Aorta (tissue), 5 donors: ENCODE results near the gene MRPL12. TPM values are rescaled to one million over a fixed set of nuclear protein-coding genes. Genes with fewer than 3 reads are reported as not detected.
A peak's percentile ranks its signal among the peaks of the same experiment; 100 is the strongest.

Experiments
- ATAC-seq: fragments of 200-7000 bp; cut with Tn5 transposase; one replicate; pipeline ENCODE4 v1.9.1; 2022; ENCODE audit warnings: moderate library complexity; ENCODE audit not compliant: low FRiP score
- DNase-seq, 2 donors: peaks; one replicate each; pipeline ENCODE4 v3.0.0-alpha.2; 2020
- H3K27ac ChIP-seq, 2 donors: one replicate each; pipeline ENCODE4 v1.5.1; 2013; ENCODE audit warnings: low read length in 2 of 2, mild to moderate bottlenecking in 2 of 2, moderate library complexity in 2 of 2, control low read depth in 1 of 2, inconsistent platforms in 1 of 2, low read depth in 1 of 2
- H3K27me3 ChIP-seq, 2 donors: one replicate each; pipeline ENCODE4 v1.6.1; 2013; ENCODE audit warnings: control low read depth in 1 of 2, low read length in 1 of 2, mild to moderate bottlenecking in 1 of 2, moderate library complexity in 1 of 2; ENCODE audit not compliant: insufficient read depth in 2 of 2, control insufficient read depth in 1 of 2
- H3K36me3 ChIP-seq, 2 donors: one replicate each; pipeline ENCODE4 v1.6.1; 2013; ENCODE audit warnings: control low read depth in 1 of 2, low read length in 1 of 2, mild to moderate bottlenecking in 1 of 2; ENCODE audit not compliant: insufficient read depth in 2 of 2, control insufficient read depth in 1 of 2
- H3K4me1 ChIP-seq, 2 donors: one replicate each; pipeline ENCODE4 v1.6.1; 2013; ENCODE audit warnings: low read length in 2 of 2, control low read depth in 1 of 2, mild to moderate bottlenecking in 1 of 2, moderate library complexity in 1 of 2; ENCODE audit not compliant: insufficient read depth in 2 of 2, control insufficient read depth in 1 of 2
- H3K4me3 ChIP-seq, 2 donors: one replicate each; pipeline ENCODE4 v1.5.1; 2013; ENCODE audit warnings: low read length in 2 of 2, control low read depth in 1 of 2, mild to moderate bottlenecking in 1 of 2
- H3K9me3 ChIP-seq: one replicate; pipeline ENCODE4 v1.6.1; 2013; ENCODE audit warnings: mild to moderate bottlenecking, low read length; ENCODE audit not compliant: control insufficient read depth
- whole genome bisulfite sequencing, 2 donors: extraction: QIAGEN DNeasy Blood & Tissue Kit; methylation state at CpG; one replicate each; pipeline ENCODE4 v1.1.7; 2013; 5-methylcytosine and 5-hydroxymethylcytosine counted together
- intact Hi-C, 2 donors: fragments of 100-400 bp; cut with DNase I; formaldehyde crosslinking; loops; one replicate each; pipeline versions ENCODE4 v1.14.2 to v1.15.0; 2022
- long read RNA-seq, 2 donors: library from polyadenylated mRNA; unstranded; transcript quantifications; one replicate each; pipeline ENCODE4 v2.0.0, GENCODE V29; 2020 to 2021
- polyA plus RNA-seq, 2 donors: library from polyadenylated mRNA; stranded (reverse); fragments of 200-250 nt; gene quantifications; one replicate each; pipeline ENCODE4 v1.2.3, GENCODE V29; 2013
- total RNA-seq, 2 donors: library from RNA; stranded (reverse); fragmentation: NEBNext Ultra II Directional; extraction: Animal tissue kit (Norgen Biotek cat#: 25700); gene quantifications; one replicate each; pipeline ENCODE4 v1.2.1, GENCODE V29; 2021
- donor health status: healthy with polysubstance abuse.
- donor health status: Bipolar disorder and iron deficiency.
- donor health status: DM: no; HTN: no; CAD: no.
- donor health status: DM: no; HTN: no; CAD: no.
- donor health status: DM: yes; HTN: yes; CAD: no.

Gene MRPL12
- total RNA-seq (10 to 100 TPM; 21.1 to 27.1 TPM), polyA plus RNA-seq (10 to 100 TPM; 40.1 to 57.7 TPM)
- long read RNA-seq, donor 1, transcript MRPL12-201 (5 exons, 1,028 nt) = major isoform, 36 of 37 reads
- long read RNA-seq, donor 1, partial matches to known transcripts = 1 of 37 reads
- long read RNA-seq, donor 1, other reads (novel, unspliced or antisense) = 0 of 37 reads
- long read RNA-seq, donor 2, transcript MRPL12-201 (5 exons, 1,028 nt) = major isoform, 11 of 13 reads
- long read RNA-seq, donor 2, partial matches to known transcripts = 1 of 13 reads
- long read RNA-seq, donor 2, other reads (novel, unspliced or antisense) = 1 of 13 reads

- Histone ChIP-seq H3K27ac (peak within 1 kb of the TSS; percentile 71 to 87), H3K9me3 (no peaks in the 10 kb centered on the region), H3K4me3 (peak within 1 kb of the TSS; percentile 74 to 81), H3K4me1 (no peaks in the 10 kb centered on the region), H3K36me3 (no peaks in the 10 kb centered on the region), H3K27me3 (no peaks in the 10 kb centered on the region)
- 0 to 1% methylated on average over 94 to 102 of the region's 102 CpGs for WGBS, 2 donors
- ATAC-seq (peak; percentile 95), DNase-seq (peak; percentile 96 to 98)
- intact Hi-C loops = loop anchor here in 1 of 2 donors (2.0 kb wide), 1 partner anchor 36 kb away; the partner anchor contains the start of genes CCDC137 and OXLD1
These were observed at the start of gene MRPL12 for GRCh38 chr17:81702934-81703746. Gene MRPL12 (plus strand): TSS chr17:81703367. CDS start chr17:81703502, 135 bp downstream.

DNA sequence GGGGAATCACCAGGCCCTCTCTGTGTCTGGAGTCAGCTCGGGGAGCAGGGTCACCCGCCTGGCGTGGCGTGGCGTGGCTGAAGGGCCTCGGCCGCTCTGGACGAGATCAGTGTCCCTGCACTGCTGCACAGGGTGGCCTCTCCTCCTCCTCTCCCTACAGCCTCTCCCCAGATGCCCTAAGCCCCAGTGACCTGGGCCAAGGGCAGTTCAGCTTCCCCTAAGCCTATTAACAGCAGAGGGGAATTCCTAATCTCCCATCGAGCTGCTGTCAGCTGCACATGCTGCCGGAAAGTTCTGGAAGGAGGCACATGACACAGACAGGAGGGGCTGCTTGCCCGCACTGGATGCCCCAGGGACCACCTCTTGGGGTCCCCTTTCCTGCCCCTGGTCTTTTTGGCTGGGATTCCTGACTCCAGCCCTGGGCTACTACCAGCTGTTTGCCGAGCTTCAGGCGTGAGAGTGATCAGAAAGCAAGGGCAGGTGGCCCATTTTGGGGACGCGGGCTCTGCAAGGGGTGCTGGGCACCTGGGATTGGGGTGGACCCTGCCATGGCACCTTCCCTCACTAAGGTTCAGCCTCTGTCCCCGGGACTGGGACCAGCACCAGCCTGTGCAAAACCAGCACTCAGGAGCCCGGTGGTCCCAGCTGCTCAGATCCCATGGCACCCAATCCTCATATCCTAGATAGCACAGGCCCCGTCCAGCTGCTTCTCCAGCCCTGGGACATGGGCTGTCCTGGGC, 47.6 kb upstream of the MRPL12 start:
- 75 to 76% methylated on average over 18 of the region's 18 CpGs for WGBS, 2 donors
- ATAC-seq (no peak), DNase-seq (no peak)
- intact Hi-C loops = no loop called here
- H3K27me3 ChIP-seq = no peaks in the 10 kb centered on the region
- H3K4me3 ChIP-seq = no peak overlapping the region
- no peaks in the 10 kb centered on the region for H3K4me1 ChIP-seq
- no peak overlapping the region for H3K27ac ChIP-seq
- no peaks in the 10 kb centered on the region for H3K36me3 ChIP-seq
- no peaks in the 10 kb centered on the region for H3K9me3 ChIP-seq

DNA sequence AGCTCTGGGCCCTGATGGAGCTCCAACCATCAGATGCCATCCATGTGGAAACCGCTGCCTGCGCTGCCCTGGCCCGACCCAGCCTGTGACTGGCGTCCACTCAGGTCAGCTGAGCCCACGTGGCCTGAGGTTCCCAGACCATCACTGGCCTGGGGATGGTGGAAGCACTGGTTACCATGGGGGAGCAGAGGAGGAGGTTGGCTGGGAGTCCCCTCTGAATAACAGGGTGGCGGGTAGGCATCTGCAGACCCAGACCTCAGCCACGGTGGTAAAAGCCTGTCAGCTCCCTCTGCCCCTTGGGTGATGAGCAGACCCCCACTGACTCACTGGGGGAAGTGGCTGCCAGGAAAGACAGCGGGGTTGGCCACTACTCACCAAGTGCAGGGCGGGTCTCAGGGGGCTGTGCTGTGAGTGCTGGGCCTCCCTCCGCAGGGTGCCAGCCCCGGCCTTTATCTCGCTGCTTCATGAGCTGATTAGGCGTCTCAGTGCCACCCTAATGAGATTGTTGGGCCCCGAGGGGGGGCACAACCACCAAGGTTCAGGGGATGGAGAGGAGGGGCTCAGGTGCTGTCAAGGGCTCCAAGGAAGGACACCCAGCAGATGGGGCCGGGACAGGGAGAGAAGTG, 46.9 kb upstream of the MRPL12 start, which contains the start of gene PDE6G:
Gene PDE6G, minus strand, starts transcription at position 425 of the 626 bp plus-strand sequence. CDS start 3,237 bp downstream, outside the sequence.
- ATAC-seq = no peak
- intact Hi-C loops = no loop called here
- no peak for DNase-seq
- H3K27me3 ChIP-seq = no peaks in the 10 kb centered on the region
- no peaks in the 10 kb centered on the region for H3K9me3 ChIP-seq
- no peak within 1 kb of the TSS for H3K4me3 ChIP-seq
- 79 to 84% methylated on average over 15 of the region's 15 CpGs for WGBS, 2 donors
- no peaks in the 10 kb centered on the region for H3K4me1 ChIP-seq
- no peak within 1 kb of the TSS for H3K27ac ChIP-seq
- no peaks in the 10 kb centered on the region for H3K36me3 ChIP-seq

DNA sequence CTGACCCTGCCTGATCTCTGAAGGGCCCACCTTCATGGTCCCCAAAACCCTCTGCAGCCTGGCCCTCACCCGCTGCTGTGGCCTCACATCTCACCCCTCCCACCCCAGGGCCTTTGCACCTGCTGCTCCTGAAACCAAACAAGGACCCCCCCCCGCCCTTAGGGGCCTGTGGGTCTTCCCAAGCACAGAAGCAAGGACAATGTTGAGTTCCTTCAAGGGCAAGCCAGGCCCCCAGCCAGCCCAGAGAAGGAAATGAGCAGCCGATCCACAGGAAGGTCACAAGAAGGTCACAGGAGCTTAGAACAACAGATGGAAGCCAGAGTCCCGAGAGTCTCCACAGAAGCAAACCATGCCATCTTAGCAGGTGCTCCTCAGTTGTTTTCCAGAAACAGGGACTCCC, 46.3 kb upstream of the MRPL12 start:
- H3K4me1 ChIP-seq = no peaks in the 10 kb centered on the region
- no peak for ATAC-seq
- no peak overlapping the region for H3K27ac ChIP-seq
- DNase-seq = no peak
- 55 to 74% methylated on average over 4 of the region's 4 CpGs for WGBS, 2 donors
- H3K36me3 ChIP-seq = no peaks in the 10 kb centered on the region
- H3K9me3 ChIP-seq = no peaks in the 10 kb centered on the region
- H3K4me3 ChIP-seq = no peak overlapping the region
- intact Hi-C loops = no loop called here
- no peaks in the 10 kb centered on the region for H3K27me3 ChIP-seq

DNA sequence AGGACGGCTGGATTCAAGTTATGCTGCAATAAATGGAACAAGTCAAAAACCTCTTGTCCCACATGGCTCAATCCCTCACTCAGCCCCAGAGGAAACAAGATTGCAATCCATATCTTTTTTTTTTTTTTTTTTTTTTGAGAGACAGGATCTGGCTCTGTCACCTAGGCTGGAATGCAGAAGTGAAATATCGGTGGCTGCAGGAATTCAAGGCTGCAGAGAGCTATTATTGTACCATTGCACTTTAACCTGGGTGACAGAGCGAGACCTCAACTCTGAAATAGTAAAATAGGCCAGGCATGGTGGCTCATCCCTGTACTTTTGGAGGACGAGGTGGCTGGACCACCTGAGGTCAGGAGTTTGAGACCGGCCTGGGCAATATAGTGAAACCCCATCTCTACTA, 44.1 kb upstream of the MRPL12 start:
- no peaks in the 10 kb centered on the region for H3K4me1 ChIP-seq
- ATAC-seq = no peak
- intact Hi-C loops = no loop called here

DNA sequence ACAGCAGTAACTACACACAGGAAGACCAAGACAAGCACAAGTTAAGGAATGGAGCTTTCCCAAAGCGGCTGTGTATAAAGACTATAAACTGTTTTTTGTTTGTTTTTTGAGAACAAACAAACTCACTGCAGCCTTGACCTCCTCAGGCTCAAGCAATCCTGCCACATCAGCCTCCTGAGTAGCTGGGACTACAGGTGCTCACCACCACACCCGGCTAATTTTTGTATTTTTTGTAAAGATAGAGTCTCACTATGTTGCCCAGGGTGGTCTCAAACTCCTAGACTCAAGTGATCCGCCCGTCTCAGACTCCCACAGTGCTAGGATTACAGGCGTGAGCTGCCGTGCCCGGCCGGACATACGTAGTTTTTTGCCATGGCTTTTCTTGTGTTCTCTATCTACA, 42.7 kb upstream of the MRPL12 start:
- no peak for ATAC-seq
- DNase-seq = no peak
- intact Hi-C loops = no loop called here
- no peaks in the 10 kb centered on the region for H3K4me1 ChIP-seq
- H3K9me3 ChIP-seq = no peaks in the 10 kb centered on the region
- H3K36me3 ChIP-seq = no peaks in the 10 kb centered on the region
- WGBS, 2 donors = 84 to 89% methylated on average over 9 of the region's 9 CpGs
- no peaks in the 10 kb centered on the region for H3K27me3 ChIP-seq
- no peak overlapping the region for H3K4me3 ChIP-seq
- H3K27ac ChIP-seq = no peak overlapping the region

More for the DNA sequence above, 44.1 kb upstream of the MRPL12 start:
- WGBS, 2 donors = 71 to 81% methylated on average over 5 of the region's 5 CpGs
- H3K27me3 ChIP-seq = no peaks in the 10 kb centered on the region
- DNase-seq = no peak
- H3K36me3 ChIP-seq = no peaks in the 10 kb centered on the region
- H3K9me3 ChIP-seq = no peaks in the 10 kb centered on the region
- H3K4me3 ChIP-seq = no peak overlapping the region
- no peak overlapping the region for H3K27ac ChIP-seq

DNA sequence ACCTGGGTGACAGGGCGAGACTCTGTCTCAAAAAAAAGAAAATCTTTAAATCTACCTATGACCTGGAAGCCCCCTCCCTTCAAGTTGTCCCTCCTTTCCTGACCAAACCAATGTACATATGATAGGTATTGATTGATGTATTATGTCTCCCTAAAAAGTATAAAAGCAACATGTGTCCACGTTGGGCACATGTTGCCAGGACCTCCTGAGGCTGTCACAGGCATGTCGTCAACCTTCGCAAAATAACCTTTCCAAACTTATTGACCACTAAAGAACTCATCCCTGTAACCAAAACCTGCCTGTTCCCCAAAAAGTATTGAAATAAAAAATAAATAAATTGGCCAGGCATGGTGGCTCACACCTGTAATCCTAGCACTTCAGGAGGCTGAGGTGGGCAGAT, 41.2 kb upstream of the MRPL12 start:
- DNase-seq = no peak
- Histone ChIP-seq H3K9me3 (no peaks in the 10 kb centered on the region), H3K4me1 (no peaks in the 10 kb centered on the region), H3K27me3 (no peaks in the 10 kb centered on the region), H3K36me3 (no peaks in the 10 kb centered on the region), H3K4me3 (no peak overlapping the region), H3K27ac (no peak overlapping the region)
- WGBS, 2 donors = 85 to 86% methylated on average over 4 of the region's 4 CpGs
- intact Hi-C loops = no loop called here
- no peak for ATAC-seq

DNA sequence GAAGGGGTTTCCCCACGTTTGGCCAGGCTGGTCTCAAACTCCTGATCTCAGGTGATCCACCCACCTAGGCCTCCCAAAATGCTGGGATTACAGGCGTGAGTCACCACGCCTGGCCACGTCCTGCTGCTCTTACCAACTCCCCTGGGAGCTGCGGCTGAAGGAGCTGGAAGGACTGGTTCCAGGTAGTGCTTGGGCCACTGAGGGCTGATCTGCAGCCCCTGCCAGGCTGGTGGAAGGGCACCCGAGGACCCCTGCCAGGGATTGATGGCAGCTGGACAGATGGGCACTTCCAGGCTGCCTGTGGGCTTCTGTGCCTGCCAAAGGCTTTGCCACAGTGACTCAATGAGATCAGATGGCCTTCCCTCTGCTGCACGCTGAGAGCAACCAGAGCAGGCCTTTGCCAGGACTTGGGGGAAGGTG, 39.1 kb upstream of the MRPL12 start:
- Histone ChIP-seq H3K4me1 (no peaks in the 10 kb centered on the region), H3K9me3 (no peaks in the 10 kb centered on the region), H3K27ac (no peak overlapping the region), H3K36me3 (no peaks in the 10 kb centered on the region), H3K27me3 (no peaks in the 10 kb centered on the region), H3K4me3 (no peak overlapping the region)
- ATAC-seq = no peak
- no peak for DNase-seq
- intact Hi-C loops = no loop called here
- WGBS, 2 donors = 72 to 83% methylated on average over 7 of the region's 7 CpGs
